ENCODE measurements around the gene GRK2. TPM values are rescaled to one million over a fixed set of nuclear protein-coding genes. Genes with fewer than 3 reads are reported as not detected.

GRK2 gene
- total RNA-seq, 1 experiment from 2014 or later: 92.6 TPM

- H3K9me3 ChIP-seq (ENCODE audit: low read depth, low read length, poor library complexity, severe bottlenecking): peaks cover 13% of the 10 kb centered on the region
- ChIA-PET POLR2A (ENCODE audit: low non-redundant PET) (no interaction called here), CTCF (no interaction called here)
- peaks cover 74% of the 10 kb centered on the region for H3K36me3 ChIP-seq (ENCODE audit: insufficient read depth, low read length, poor library complexity, severe bottlenecking)
- no TSS peak for BruUV-seq (replicated peaks)
- peaks cover 10% of the 10 kb centered on the region for H3K4me1 ChIP-seq (ENCODE audit: insufficient read depth, low read length, poor library complexity, severe bottlenecking)
- no peak overlapping the region for H3K4me3 ChIP-seq (ENCODE audit: low read depth, low read length, poor library complexity, severe bottlenecking)
- H3K27ac ChIP-seq (ENCODE audit: low read depth, low read length, poor library complexity, severe bottlenecking): no peak overlapping the region
- no peak for DNase-seq (ENCODE audit: low spot score)
- TF ChIP-seq EZH2 (IDR thresholded peaks at IDR 0.05; ENCODE audit: borderline replicate concordance, low read depth, low read length, poor library complexity, severe bottlenecking) (no peak), CTCF (conservative IDR thresholded peaks at IDR 0.05; ENCODE audit: low read depth, low read length) (no peak)
- no peaks in the 10 kb centered on the region for H3K27me3 ChIP-seq (replicated peaks; ENCODE audit: insufficient read depth, low read depth, low read length, poor library complexity)
- intact Hi-C loops (cut with micrococcal nuclease; ENCODE audit: unreplicated experiment): no loop called here
Observed at GRCh38 chr11:67299471-67300191, 33.4 kb downstream of the GRK2 start.

GRCh38 chr11:67300256-67300755 lies 34.0 kb downstream of the GRK2 start:
- no peak for TF ChIP-seq EZH2 (IDR thresholded peaks at IDR 0.05; ENCODE audit: borderline replicate concordance, low read depth, low read length, poor library complexity, severe bottlenecking)
- no peak for TF ChIP-seq CTCF (conservative IDR thresholded peaks at IDR 0.05; ENCODE audit: low read depth, low read length)
- ChIA-PET POLR2A (ENCODE audit: low non-redundant PET) (no interaction called here), CTCF (no interaction called here)
- H3K9me3 ChIP-seq (ENCODE audit: low read depth, low read length, poor library complexity, severe bottlenecking): peaks cover 9% of the 10 kb centered on the region
- no peak overlapping the region for H3K4me3 ChIP-seq (ENCODE audit: low read depth, low read length, poor library complexity, severe bottlenecking)
- H3K4me1 ChIP-seq (ENCODE audit: insufficient read depth, low read length, poor library complexity, severe bottlenecking): peaks cover 10% of the 10 kb centered on the region
- no peak for DNase-seq (ENCODE audit: low spot score)
- no TSS peak for BruUV-seq (replicated peaks)
- intact Hi-C loops (cut with micrococcal nuclease; ENCODE audit: unreplicated experiment): no loop called here
- H3K27ac ChIP-seq (ENCODE audit: low read depth, low read length, poor library complexity, severe bottlenecking): no peak overlapping the region
- no peaks in the 10 kb centered on the region for H3K27me3 ChIP-seq (replicated peaks; ENCODE audit: insufficient read depth, low read depth, low read length, poor library complexity)
- peaks cover 68% of the 10 kb centered on the region for H3K36me3 ChIP-seq (ENCODE audit: insufficient read depth, low read length, poor library complexity, severe bottlenecking)

- Histone ChIP-seq H3K4me3 (ENCODE audit: low read depth, low read length, poor library complexity, severe bottlenecking) (no peak overlapping the region), H3K27me3 (replicated peaks; ENCODE audit: insufficient read depth, low read depth, low read length, poor library complexity) (no peaks in the 10 kb centered on the region), H3K27ac (ENCODE audit: low read depth, low read length, poor library complexity, severe bottlenecking) (no peak overlapping the region), H3K4me1 (ENCODE audit: insufficient read depth, low read length, poor library complexity, severe bottlenecking) (peaks cover 10% of the 10 kb centered on the region), H3K36me3 (ENCODE audit: insufficient read depth, low read length, poor library complexity, severe bottlenecking) (peaks cover 62% of the 10 kb centered on the region), H3K9me3 (ENCODE audit: low read depth, low read length, poor library complexity, severe bottlenecking) (peaks cover 4% of the 10 kb centered on the region)
- intact Hi-C loops (cut with micrococcal nuclease; ENCODE audit: unreplicated experiment): no loop called here
- no peak for DNase-seq (ENCODE audit: low spot score)
- BruUV-seq (replicated peaks): no TSS peak
- ChIA-PET POLR2A (ENCODE audit: low non-redundant PET) (interaction anchor here (0.5 kb wide), 1 partner anchor 30 kb away, joined by 3 read pairs; no protein-coding TSS in a partner anchor), CTCF (no interaction called here)
- no peak for TF ChIP-seq CTCF (conservative IDR thresholded peaks at IDR 0.05; ENCODE audit: low read depth, low read length)
- TF ChIP-seq EZH2 (IDR thresholded peaks at IDR 0.05; ENCODE audit: borderline replicate concordance, low read depth, low read length, poor library complexity, severe bottlenecking): no peak
Observed at GRCh38 chr11:67300756-67301312, 34.6 kb downstream of the GRK2 start.

All from A673 (cell line).